GM12891 (cell line): ENCODE data around the gene CTSW.

ENCODE experiments used
- PAX5 ChIP-seq: IDR thresholded peaks from 2 replicates; pipeline ENCODE4 v1.6.1; 2011; ENCODE audit warnings: low read length, moderate library complexity, mild to moderate bottlenecking; ENCODE audit not compliant: insufficient read depth, severe bottlenecking
- POLR2AphosphoS5 ChIP-seq: IDR thresholded peaks from 2 replicates; pipeline ENCODE4 v1.6.1; 2011; ENCODE audit warnings: low read depth, low read length, control low read depth
- TAF1 ChIP-seq: IDR thresholded peaks from 2 replicates; pipeline ENCODE4 v1.6.1; 2011; ENCODE audit warnings: low read depth, low read length, control low read depth

DNA sequence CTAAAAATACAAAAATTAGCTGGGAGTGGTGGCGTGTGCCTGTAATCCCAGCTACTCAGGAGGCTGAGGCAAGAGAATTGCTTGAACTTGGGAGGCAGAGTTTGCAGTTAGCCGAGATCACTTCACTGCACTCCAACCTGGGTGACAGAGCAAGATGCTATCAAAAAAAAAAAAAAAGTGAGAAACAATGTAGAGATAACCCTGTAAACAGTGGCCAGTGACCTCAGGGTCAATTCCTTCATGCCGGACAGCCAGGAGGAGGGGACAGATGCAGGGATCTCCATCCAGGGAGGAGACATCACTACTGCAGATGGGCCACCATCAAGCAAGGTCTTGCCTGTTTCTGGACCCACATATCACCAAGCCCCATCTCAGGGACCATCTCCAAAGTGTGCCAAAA, 31.9 kb upstream of the CTSW start:
- TF ChIP-seq PAX5 (no peak), TAF1 (no peak), POLR2AphosphoS5 (no peak)
